GM19324 (cell line): ENCODE data around the gene ANLN.

Experiments
- ATAC-seq: cut with Tn5 transposase; IDR thresholded peaks from one replicate; pipeline ENCODE4 v1.9.1; 2021; ENCODE audit warnings: mild to moderate bottlenecking, moderate library complexity; ENCODE audit not compliant: unreplicated experiment, low FRiP score

Gene ANLN

DNA sequence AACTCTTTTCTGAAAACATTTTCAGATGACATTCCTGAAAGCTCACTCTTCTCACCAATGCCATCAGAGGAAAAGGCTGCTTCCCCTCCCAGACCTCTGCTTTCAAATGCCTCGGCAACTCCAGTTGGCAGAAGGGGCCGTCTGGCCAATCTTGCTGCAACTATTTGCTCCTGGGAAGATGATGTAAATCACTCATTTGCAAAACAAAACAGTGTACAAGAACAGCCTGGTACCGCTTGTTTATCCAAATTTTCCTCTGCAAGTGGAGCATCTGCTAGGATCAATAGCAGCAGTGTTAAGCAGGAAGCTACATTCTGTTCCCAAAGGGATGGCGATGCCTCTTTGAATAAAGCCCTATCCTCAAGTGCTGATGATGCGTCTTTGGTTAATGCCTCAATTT lies 16.5 kb downstream of the ANLN start:
- ATAC-seq, result no peak

DNA sequence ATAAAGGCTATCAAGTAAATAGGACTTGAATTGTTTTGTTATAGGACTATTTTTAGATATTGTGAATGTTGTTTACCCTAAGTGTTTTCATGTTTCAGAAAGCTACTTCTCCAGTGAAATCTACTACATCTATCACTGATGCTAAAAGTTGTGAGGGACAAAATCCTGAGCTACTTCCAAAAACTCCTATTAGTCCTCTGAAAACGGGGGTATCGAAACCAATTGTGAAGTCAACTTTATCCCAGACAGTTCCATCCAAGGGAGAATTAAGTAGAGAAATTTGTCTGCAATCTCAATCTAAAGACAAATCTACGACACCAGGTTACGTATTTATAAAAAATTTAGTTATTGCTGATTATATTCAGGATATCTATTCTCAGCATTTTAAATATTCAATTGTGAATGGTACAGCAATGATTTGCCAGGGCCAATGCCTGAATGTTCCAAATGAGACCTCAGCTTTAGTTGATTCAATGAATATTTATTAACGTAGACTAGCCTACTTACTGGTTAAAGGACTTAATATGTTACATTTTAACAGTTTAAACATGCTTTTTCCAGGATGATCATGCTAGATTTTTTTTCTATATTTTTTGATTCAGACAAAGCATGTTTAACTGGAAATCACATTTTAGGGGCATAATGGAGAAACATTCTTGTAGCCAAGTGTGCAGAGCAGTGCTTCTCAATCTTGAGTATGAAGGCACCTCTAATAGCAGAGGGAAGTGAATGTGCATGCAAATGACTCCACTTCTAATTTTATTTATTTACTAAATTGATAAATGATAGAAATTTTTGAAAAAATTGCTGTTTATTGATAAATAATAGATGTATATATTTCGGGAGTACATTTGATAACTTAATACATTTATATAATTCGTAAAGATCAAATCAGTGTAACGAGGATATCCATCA lies 18.2 kb downstream of the ANLN start:
- no peak for ATAC-seq

DNA sequence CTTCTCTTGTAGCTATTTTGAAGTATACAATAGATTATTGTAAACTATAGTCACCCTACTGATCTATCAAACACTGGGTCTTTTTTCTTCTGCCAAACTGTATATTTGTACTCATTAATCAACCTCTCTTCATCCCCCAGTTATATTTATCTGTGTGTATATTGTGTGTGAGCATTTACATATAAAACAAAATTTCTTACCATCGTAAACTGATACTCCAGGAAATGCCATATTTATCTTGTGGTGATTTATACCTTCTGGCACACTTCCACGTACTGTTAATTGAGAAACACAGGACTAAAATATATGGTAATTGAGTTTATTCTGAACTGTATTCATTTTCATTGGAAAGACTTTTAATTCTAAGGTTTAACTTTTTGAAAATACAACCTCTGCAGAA lies 18.9 kb downstream of the ANLN start:
- ATAC-seq, result no peak

DNA sequence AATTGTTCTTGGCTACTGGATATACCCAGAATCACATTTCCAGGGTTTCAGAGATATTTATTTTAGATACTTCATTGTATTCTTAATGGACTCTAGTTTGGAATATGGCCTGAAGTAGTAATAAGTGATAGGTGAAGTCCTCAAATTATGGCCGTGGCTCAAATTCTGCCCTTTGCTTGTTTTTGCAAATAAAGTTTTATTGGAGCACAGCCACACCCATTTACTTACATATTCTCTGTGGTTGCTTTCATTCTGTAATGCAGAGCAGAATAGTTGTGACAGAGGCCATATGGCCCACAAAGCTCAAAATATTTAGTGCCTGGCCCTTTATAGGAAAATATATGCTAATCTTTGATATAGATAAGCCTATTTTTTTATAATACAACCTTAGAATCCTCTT lies 19.5 kb downstream of the ANLN start:
- no peak for ATAC-seq

DNA sequence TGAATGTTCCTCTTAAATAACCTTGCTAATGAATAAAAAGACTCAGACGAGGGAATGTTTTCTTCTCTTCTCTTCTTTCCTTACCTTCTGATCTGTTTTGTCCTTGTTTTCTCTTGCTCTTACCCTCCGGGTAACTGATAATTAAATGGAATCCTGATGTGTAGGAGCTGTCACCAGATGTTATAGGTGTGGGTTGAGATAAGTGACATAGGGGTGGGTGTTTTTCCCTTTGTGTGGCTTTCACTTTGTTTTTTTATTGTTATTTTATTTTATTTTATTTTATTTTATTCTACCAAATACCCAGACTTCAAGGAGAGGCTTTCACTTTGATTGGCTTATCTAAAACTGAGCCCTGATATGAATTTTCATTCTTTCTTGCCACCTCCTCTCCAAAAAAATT lies 25.5 kb downstream of the ANLN start:
- no peak for ATAC-seq

DNA sequence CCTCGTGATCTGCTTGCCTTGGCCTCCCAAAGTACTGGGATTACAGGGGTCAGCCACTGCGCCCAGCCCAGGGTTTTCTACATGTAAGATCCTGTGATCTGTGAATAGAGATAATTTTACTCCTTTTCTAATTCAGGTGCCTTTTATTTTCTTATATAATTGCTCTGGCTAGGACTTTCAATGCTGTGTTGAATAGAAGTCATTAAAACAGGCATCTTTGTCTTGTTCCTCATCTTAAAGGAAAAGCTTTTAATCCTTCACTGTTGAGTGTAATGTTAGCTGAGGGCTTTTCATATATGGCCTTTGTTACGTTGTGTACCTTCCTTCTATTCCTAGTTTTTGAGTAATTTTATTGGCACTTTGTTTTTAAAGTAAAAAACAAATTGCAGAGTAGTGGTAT lies 26.6 kb downstream of the ANLN start:
- ATAC-seq, result no peak

DNA sequence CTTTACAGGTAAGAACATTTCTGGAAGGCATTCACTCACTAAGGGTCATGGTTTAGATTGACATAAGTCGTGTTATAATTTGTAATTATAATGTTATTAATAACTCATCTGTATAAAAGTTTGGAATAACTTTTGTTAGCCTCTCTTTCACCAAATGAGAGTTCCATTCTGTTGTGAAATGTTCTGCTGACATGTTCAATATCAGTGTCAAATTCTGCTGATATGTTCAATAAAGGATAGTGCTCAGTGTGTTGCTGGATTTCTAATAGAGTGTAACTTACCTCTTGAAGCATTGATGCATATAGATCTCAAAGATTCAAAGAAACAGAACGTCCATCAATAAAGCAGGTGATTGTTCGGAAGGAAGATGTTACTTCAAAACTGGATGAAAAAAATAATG lies 30.6 kb downstream of the ANLN start:
- no peak for ATAC-seq

DNA sequence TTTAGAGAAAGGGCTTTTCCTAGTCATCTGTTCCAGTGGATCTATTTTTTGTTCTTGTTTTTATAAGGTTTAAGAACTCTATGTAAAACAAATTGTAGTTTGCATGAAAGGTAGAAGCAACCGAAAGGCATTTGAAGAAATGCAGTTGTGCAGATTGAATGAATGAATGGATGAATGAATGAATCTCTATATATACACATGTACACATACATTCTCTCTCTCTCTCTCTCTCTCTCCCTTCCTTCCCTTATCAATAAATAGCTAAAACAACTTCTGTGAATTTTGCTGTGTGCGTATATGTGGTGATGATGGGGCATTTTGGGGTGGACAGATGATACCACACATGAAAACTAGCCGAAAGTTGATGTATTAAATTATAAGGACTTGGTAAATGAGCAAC lies 32.4 kb downstream of the ANLN start:
- no peak for ATAC-seq

DNA sequence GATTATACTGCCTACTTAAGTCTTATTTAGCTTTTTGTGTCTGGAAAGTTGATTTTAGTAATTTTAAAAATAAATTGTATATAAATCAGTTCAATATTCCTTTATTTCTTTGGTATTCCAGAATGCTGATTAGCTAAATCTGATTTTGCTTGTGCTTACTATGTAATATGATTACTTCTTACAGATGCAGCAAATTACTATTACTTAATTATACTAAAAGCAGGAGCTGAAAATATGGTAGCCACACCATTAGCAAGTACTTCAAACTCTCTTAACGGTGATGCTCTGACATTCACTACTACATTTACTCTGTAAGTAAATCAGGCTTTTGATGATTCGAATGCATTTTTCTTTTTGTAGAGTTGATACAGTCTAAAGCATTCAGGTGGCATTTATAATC lies 34.0 kb downstream of the ANLN start:
- ATAC-seq, result no peak

DNA sequence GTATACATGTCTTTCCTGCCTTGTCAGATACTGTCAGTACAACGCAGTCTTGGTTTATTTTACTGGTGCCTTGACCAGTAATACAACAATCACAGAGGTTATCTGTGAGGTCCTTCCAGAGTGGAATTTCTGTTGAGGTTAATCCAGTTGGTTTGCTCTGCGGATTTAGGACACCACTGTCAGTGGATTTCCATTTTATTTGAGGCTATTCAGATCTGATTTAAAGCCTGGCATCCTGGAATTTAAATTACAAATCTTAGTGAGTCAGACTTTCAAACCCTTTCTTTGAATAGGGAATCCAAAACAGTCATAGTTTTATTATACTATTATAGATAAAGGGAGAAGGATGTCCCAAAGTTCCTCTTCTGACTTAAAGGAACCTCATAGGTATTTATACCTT lies 40.5 kb downstream of the ANLN start:
- no peak for ATAC-seq

DNA sequence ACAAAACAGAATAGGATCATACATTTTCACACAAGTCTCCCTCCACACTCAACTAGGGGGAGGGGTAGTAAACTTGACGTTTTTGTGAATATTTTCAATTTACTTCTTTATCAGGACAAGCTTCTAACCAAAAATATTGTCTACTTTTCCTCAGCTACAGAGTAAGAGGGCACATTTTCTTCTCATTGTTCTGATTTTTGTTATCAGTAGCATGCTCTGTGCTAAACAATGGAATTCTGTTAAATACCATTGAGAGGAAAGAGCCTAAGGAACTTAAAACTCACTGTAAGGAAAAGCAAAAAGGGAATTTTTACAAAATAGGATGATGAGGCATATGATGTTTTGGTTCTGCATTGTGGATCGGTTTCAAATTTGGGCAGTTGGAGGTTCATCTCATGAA lies 41.2 kb downstream of the ANLN start:
- no peak for ATAC-seq

DNA sequence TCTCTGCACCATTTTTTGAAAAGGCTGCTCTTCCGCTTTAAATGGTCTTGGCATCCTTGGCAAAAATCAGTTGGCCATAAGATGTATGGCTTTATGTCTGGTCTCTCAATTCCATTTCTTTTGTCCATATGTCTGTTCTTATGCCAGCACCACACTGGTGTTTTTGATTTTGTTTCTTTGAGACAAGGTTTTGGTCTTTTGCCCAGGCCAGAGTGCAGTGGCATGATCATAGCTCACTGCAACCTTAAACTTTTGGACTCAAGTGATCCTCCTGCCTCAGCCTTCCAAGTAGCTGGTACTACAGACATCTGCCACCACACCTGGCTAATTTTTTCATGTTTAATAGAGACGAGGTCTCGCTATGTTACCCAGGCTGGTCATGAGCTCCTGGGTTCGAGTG lies 48.5 kb downstream of the ANLN start:
- ATAC-seq, result no peak

DNA sequence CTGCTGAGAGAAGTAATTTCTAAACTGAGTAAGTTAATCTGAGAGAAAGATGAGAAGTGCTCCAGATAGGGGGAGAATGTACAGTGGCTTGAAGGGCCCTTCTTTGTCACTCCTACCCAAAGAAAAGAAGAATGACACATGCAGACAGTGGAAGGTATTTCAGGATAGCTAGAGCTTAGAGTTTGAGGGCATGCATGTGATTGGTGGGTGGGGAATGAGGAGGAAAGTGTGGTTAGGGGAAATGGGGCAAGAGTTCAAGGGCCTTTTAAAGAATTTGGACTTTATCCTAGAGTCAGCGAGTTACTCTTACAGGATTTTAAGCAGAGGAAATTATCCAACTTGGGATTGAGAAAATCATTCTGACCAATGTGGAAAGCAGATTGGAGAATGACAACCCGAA lies 50.0 kb downstream of the ANLN start:
- no peak for ATAC-seq

DNA sequence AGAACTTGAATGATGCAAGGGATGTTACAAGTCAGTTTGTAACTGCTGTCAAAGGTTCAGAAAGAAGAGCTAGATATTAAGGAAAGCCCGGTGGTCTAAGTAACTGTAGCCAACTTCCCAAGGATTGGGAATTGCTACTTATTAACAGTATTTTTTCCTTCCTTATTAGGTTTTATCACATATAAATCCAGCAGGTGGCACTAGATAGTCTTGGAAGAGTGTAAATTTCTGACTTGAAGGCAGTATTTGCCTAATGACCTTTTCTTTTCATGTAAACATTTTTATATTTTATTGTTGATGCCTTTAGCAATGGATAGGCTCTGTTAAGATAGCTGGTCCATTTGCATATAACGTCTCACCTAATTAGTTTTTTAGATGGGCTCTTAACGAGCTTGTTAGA lies 51.2 kb downstream of the ANLN start:
- no peak for ATAC-seq

DNA sequence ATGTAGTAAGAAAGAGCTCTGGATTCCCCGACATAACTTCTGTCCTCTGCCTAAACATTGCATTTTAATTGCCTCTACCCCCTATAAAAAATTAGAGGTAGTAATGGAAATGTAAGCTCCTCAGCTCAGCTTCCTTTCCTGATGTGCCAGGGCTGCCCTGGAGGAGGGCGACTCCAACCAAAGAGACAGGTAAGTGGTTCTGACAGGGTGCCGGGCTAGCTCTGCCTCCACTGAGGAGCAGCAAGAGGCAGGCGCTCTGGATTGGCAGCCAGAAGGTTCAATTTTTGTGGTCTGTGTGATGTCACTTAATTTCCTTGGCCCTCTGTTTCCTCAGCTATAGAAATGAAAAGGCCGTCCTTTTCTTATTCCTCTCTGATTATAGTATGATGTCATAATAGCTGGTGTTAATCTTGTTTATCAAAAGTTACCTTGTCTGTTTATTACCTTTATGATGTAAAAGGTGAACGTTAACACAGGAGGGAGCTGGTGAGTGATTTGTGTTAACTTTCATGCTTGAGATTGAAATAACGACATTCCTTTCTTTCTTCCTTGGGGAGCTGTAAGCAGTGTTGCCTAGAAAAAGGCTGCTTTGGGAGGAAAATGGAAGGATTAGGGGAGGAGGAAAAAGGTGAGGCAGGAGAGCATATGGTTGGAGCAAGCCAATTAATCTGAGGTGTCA lies 51.8 kb downstream of the ANLN start:
- ATAC-seq, result no peak

DNA sequence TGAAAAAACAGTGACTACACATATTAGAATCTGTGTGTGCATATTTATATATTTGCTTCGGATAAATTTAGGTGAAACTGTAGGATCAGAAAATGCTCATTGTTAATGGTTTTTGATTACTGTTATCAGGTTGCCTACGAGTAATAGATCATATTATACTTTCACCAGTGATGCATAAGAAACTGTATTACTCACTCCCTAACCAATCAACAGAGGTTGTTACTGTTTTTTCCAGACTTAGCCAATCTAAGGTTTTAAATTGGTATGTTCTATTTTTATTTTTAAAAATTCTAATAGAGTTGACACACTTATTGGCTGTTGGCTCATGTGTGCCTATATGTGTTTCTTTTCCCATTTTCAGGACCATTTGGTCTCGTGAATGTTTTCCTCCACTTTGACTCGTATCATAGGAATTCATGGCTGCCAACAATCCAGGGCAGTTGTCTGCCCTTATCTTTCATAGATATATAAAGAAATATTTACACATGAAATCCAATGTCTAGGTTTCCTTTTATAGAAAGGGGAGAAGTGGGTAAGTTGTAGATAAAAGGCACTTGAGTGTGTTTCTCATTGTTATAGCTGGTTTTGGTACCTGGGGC lies 59.2 kb downstream of the ANLN start:
- ATAC-seq, result no peak

DNA sequence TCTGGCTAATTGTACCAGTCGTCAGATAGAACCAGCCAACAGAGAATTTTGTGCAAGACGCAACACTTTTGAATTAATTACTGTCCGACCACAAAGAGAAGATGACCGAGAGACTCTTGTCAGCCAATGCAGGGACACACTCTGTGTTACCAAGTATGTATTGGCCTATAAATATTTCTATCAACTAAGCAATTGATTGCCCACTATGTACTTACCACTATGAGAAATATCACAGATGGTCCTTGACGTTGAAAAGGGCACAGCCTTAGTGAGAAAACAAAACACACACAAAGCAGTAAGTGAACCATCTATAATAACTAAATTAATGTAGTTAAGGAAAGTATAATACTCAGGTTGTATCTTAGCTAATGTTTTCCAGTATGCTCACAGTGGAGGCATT lies 60.0 kb downstream of the ANLN start:
- no peak for ATAC-seq

DNA sequence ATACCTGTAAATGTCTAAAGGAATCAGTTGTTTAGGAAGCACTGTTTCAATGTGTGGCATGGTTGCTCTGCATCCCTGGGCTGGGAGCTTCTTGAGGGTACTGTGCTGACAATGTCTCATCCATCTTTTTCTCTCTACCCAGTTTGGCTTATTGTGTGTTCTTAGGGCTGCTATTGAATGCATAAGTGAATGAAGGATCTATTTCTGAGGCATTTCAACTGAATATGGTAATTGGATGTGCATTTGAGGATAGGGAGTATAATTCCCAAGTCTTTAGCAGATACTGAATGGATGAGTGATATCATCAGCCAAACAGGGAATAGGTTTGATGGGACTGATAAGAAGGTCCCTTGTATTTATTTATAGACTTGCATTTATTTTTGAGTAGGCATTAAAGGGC lies 64.1 kb downstream of the ANLN start:
- ATAC-seq, result no peak

DNA sequence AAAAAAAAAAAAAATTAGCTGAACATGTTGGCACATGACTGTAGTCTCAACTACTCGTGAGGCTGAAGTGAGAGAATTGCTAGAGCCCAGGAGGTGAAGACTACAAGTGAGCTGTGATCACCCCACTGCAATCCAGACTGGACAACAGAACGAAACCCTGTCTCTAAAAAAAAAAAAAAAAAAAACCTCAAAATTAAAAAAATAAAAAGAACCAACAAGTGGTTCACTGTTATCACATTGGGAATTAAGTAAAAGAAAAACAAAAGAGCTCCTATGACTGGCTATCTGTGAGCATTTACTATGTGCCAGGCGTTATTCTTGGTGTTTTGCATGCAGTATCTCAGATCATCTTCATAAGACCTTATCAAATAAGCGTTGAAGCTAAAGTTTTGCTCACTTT lies 66.0 kb downstream of the ANLN start:
- ATAC-seq, result no peak

DNA sequence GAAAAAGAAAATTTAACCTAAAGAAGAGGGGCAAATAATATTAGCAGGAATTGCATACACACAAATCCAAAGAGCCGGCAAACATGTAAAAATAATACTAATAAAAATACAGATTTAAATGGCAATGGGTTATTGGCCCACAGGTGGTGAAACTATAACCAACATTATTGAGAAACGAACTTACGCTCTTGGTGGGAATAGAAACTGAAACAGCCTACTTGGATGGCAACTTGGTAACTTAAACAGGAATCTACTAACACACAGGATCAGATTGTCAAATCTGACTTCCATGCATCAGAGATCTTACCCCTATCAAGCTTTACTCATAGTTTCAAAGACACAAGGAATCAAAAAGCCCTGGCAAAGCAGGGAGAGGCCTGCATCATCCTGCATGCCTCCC lies 66.5 kb downstream of the ANLN start:
- no peak for ATAC-seq

DNA sequence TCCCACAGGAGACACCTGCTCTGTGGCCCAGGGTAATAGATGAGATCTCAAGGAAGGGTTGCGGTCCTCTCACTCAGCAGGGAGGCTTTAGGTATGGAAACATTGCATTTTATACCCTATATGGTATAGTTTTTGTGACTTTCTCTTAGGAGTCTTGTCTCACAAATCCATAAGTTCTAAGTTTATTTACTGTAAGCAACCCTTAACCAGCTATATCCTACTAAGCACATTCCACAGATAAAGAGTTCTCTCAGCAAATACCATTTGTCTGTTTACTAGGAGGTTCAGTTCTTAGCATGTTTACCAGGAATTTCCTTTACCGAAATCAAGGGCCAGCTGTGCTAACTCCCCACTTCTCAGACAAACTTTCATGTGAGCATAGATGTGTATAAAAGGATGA lies 66.9 kb downstream of the ANLN start:
- ATAC-seq, result no peak
